ENCODE results near the gene CTSV. TPM values are rescaled to one million over a fixed set of nuclear protein-coding genes. Genes with fewer than 3 reads are reported as not detected.
A peak's percentile ranks its signal among the peaks of the same experiment; 100 is the strongest.
"Not testable (repeated sequence)": the region's sequence is repeated elsewhere in the genome, so short reads cannot be mapped to it uniquely, and the experiment has no call there.

The CTSV gene
- total RNA-seq, result not detected
- not detected for polyA plus RNA-seq
- total RNA-seq, result 0.22 to 1.5 (median 0.49) reads per million in 6 experiments

DNA sequence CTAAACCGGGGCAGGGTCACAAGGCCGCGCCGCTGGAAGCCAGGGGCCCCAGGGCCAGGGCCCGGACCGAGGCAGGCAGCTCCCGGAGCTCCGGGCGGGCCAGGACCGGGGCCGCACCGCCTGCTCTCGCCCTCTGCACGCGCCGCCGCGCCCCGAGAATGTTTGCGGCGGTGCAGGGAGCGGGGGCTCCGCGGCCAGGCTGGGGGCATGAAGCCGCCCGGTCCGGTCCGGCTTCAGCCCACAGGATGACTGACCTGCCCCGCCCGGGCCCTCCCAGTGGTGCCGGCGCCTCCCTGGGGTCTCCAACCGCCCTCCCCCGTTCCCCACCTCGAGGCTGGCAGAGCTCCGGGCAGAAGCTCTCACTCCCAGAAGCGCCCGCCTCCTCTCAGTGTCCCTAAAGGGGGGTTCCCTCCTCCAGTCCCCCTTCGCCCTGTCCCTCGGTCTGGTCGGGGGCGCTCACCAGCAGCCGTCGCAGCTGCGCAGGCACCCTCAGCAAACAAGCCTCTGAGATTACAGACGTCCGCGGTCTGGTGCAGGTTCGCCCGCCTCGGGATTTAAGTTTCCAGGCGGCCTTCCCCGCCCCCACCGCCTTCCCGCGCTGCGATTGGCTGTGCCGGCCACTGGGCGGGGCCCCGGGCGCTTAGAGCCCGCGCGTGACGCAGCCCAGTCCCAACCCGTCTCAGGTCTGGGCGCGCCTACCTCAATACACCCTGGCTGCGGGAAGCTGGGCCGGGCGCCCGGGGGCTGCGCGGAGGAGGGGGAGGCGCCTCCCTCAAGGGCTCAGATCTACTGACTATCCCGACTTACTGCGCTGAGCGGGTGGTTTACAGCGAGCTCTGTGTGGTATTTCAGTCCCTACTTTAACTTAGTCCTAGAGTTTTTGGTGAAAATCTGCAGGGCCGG is at the start of gene CTSV:
Gene CTSV (minus strand): TSS at position 532 of the 903 bp plus-strand sequence. CDS start 1,099 bp downstream, outside the sequence.
- H3K36me3 Mint-ChIP-seq, result peaks cover 0 to 6% (median 0%) of the 10 kb centered on the region in 3 donors
- H3K4me1 Mint-ChIP-seq, result peaks cover 2 to 10% (median 9%) of the 10 kb centered on the region in 4 donors
- ATAC-seq (peak; percentile 97 to 98), DNase-seq (peak; percentile 30 to 77 (median 61))
- POLR2A ChIA-PET, result no interaction called here
- peak within 1 kb of the TSS; percentile 57 to 84 (median 78) for H3K4me3 Mint-ChIP-seq
- peak within 1 kb of the TSS in 2 of 10 donors; percentile 34 to 43 for H3K27ac Mint-ChIP-seq
- H3K9me3 Mint-ChIP-seq, result peaks cover 0 to 7% (median 1%) of the 10 kb centered on the region in 9 donors
- H3K27me3 Mint-ChIP-seq, result peaks cover 23 to 60% (median 48%) of the 10 kb centered on the region in 5 donors

GRCh38 chr9:97087668-97088215 is 48.8 kb upstream of the CTSV start:
- H3K4me3 Mint-ChIP-seq, ATAC-seq, H3K36me3 Mint-ChIP-seq, POLR2A ChIA-PET, DNase-seq, H3K27ac Mint-ChIP-seq, H3K9me3 Mint-ChIP-seq, H3K4me1 Mint-ChIP-seq: not testable (repeated sequence)
- peaks cover 19 to 59% (median 32%) of the 10 kb centered on the region in 5 donors for H3K27me3 Mint-ChIP-seq

DNA sequence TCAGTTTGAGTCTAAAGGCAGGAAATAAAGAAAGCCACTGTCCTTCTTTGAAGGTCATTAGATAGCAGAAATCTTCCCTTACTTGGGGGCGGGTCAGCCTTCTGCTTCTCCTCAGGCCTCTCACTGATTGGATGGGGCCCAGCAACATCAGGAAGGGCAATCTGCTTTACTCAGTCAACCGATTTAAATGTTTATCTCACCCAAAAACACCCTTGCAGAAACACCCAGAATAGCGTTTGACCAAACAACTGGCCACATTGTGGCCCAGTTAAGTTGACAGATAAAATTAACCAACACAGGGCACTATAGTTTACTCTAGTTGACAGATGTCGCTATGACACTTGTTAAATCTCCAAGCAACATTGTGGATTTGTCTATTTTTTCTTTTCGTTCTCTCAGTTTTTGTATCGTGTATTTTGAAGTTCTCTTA is 45.6 kb upstream of the CTSV start:
- peaks cover 0 to 16% (median 8%) of the 10 kb centered on the region in 9 donors for H3K9me3 Mint-ChIP-seq
- ATAC-seq, POLR2A ChIA-PET, H3K4me1 Mint-ChIP-seq, H3K36me3 Mint-ChIP-seq, H3K27ac Mint-ChIP-seq, H3K4me3 Mint-ChIP-seq, DNase-seq: not testable (repeated sequence)
- peaks cover 15 to 67% (median 37%) of the 10 kb centered on the region in 5 donors for H3K27me3 Mint-ChIP-seq

DNA sequence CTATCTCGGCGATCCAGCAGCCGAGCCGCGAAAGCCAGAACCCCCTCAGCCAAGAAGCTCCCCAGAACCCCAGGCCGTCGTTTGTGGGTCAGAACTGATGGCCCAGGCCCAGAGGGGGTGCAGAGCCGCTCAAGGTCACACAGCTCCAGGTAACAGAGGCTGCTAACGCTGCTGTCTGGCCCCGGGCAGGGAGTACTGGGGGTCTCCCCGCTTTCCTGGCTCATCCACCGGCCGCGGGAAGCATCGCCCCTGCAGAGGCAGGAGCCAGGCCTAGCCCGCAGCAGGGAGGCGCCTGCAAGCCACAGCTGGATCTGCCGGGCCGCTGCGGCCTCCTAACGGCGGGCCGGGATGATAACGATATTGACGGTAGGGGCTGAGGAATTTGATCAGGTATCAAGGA is 39.4 kb upstream of the CTSV start:
- H3K36me3 Mint-ChIP-seq, result peaks cover 0 to 5% (median 2%) of the 10 kb centered on the region in 3 donors
- no peak overlapping the region for H3K4me3 Mint-ChIP-seq
- DNase-seq, result no peak
- ATAC-seq, result no peak
- no peak overlapping the region for H3K27ac Mint-ChIP-seq
- POLR2A ChIA-PET, result no interaction called here
- H3K4me1 Mint-ChIP-seq, result no peaks in the 10 kb centered on the region
- H3K27me3 Mint-ChIP-seq, result peaks cover 23 to 82% (median 48%) of the 10 kb centered on the region in 5 donors
- H3K9me3 Mint-ChIP-seq, result peaks cover 0 to 16% (median 8%) of the 10 kb centered on the region in 9 donors

GRCh38 chr9:97077452-97078295 is 38.7 kb upstream of the CTSV start:
- H3K4me1 Mint-ChIP-seq, result no peaks in the 10 kb centered on the region
- H3K4me3 Mint-ChIP-seq, result no peak overlapping the region
- POLR2A ChIA-PET, result no interaction called here
- ATAC-seq, result no peak
- peaks cover 0 to 11% (median 8%) of the 10 kb centered on the region in 9 donors for H3K9me3 Mint-ChIP-seq
- DNase-seq, result no peak
- H3K27me3 Mint-ChIP-seq, result peaks cover 24 to 85% (median 51%) of the 10 kb centered on the region in 5 donors
- H3K36me3 Mint-ChIP-seq, result peaks cover 0 to 5% (median 2%) of the 10 kb centered on the region in 3 donors
- H3K27ac Mint-ChIP-seq, result no peak overlapping the region

GRCh38 chr9:97076731-97077451 is 37.9 kb upstream of the CTSV start:
- H3K27ac Mint-ChIP-seq, DNase-seq, H3K4me3 Mint-ChIP-seq, H3K4me1 Mint-ChIP-seq, POLR2A ChIA-PET, ATAC-seq, H3K36me3 Mint-ChIP-seq: not testable (repeated sequence)
- Mint-ChIP-seq H3K9me3 (peaks cover 0 to 11% (median 4%) of the 10 kb centered on the region in 9 donors), H3K27me3 (peaks cover 27 to 85% (median 51%) of the 10 kb centered on the region in 5 donors)

DNA sequence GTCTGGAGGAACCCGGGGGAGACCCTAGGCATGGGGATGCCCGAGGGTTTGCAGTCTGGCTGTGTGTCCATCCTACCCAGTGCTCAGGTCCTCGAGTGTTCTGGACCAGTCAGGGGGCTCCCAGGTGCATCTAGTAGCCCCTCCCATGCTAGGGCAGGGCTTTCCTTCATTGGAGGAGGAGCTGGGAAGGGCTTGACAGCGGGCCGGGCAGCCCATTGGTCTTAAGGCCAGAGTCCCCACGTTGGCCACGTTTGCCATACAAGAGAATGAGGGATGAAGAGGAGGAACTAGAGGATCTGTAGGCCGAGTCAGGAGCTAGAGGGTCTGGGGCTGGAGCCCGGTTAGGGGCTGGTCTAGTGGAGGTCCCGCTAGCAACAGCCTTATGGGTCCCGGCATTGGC is 37.3 kb upstream of the CTSV start:
- no peak overlapping the region for H3K27ac Mint-ChIP-seq
- H3K4me3 Mint-ChIP-seq, result no peak overlapping the region
- no peak for ATAC-seq
- POLR2A ChIA-PET, result no interaction called here
- peaks cover 28 to 85% (median 51%) of the 10 kb centered on the region in 5 donors for H3K27me3 Mint-ChIP-seq
- no peak for DNase-seq
- H3K9me3 Mint-ChIP-seq, result peaks cover 0 to 6% (median 4%) of the 10 kb centered on the region in 9 donors
- H3K4me1 Mint-ChIP-seq, result no peaks in the 10 kb centered on the region
- peaks cover 0 to 4% (median 2%) of the 10 kb centered on the region in 3 donors for H3K36me3 Mint-ChIP-seq

- POLR2A ChIA-PET, result interaction anchor here (0.7 kb wide), 1 partner anchor 10 kb away, joined by 6 read pairs; no protein-coding TSS in a partner anchor
- ATAC-seq (no peak), DNase-seq (no peak)
- H3K27me3 Mint-ChIP-seq, result peaks cover 26 to 78% (median 50%) of the 10 kb centered on the region in 5 donors
- no peaks in the 10 kb centered on the region for H3K4me1 Mint-ChIP-seq
- peaks cover 0 to 2% (median 0%) of the 10 kb centered on the region in 9 donors for H3K9me3 Mint-ChIP-seq
- no peak overlapping the region for H3K27ac Mint-ChIP-seq
- H3K4me3 Mint-ChIP-seq, result no peak overlapping the region
- H3K36me3 Mint-ChIP-seq, result no peaks in the 10 kb centered on the region
These were observed 36.5 kb upstream of the CTSV start for GRCh38 chr9:97075289-97075985.

- no peaks in the 10 kb centered on the region for H3K4me1 Mint-ChIP-seq
- peaks cover 19 to 67% (median 40%) of the 10 kb centered on the region in 5 donors for H3K27me3 Mint-ChIP-seq
- DNase-seq (no peak), ATAC-seq (no peak)
- H3K4me3 Mint-ChIP-seq, result no peak overlapping the region
- no peaks in the 10 kb centered on the region for H3K9me3 Mint-ChIP-seq
- no peaks in the 10 kb centered on the region for H3K36me3 Mint-ChIP-seq
- H3K27ac Mint-ChIP-seq, result no peak overlapping the region
- POLR2A ChIA-PET, result no interaction called here
These were observed 34.6 kb upstream of the CTSV start for GRCh38 chr9:97073506-97073905.

- Mint-ChIP-seq H3K36me3 (no peaks in the 10 kb centered on the region), H3K4me1 (no peaks in the 10 kb centered on the region), H3K9me3 (peaks cover 0 to 2% (median 0%) of the 10 kb centered on the region in 9 donors), H3K27me3 (peaks cover 23 to 62% (median 41%) of the 10 kb centered on the region in 5 donors), H3K4me3 (no peak overlapping the region), H3K27ac (no peak overlapping the region)
- ATAC-seq (no peak), DNase-seq (no peak)
- POLR2A ChIA-PET, result no interaction called here
These were observed 33.4 kb upstream of the CTSV start for GRCh38 chr9:97072285-97072776.

GRCh38 chr9:97070325-97070724 is 31.4 kb upstream of the CTSV start:
- H3K4me1 Mint-ChIP-seq, H3K4me3 Mint-ChIP-seq, H3K27ac Mint-ChIP-seq, ATAC-seq, DNase-seq, POLR2A ChIA-PET: not testable (repeated sequence)
- peaks cover 22 to 46% (median 32%) of the 10 kb centered on the region in 5 donors for H3K27me3 Mint-ChIP-seq
- peaks cover 5 to 15% (median 10%) of the 10 kb centered on the region in 9 donors for H3K9me3 Mint-ChIP-seq
- peaks cover 0 to 11% (median 8%) of the 10 kb centered on the region in 3 donors for H3K36me3 Mint-ChIP-seq

Measured in naive thymus-derived CD8-positive, alpha-beta T cell (primary cell).